GM12875 (cell line): ENCODE results near the gene LINC01488.

Experiments used
- H3K4me3 ChIP-seq: one replicate; pipeline ENCODE4 v1.5.1; 2011; ENCODE audit warnings: low read depth, low read length, control low read depth
- TF ChIP-seq, protein P1 (sequence below): IDR thresholded peaks from 2 replicates; pipeline ENCODE4 v1.5.1; 2011; ENCODE audit warnings: low read depth, mild to moderate bottlenecking, control low read depth, inconsistent platforms, low read length, moderate library complexity, borderline replicate concordance; ENCODE audit not compliant: insufficient read depth

LINC01488 gene

DNA sequence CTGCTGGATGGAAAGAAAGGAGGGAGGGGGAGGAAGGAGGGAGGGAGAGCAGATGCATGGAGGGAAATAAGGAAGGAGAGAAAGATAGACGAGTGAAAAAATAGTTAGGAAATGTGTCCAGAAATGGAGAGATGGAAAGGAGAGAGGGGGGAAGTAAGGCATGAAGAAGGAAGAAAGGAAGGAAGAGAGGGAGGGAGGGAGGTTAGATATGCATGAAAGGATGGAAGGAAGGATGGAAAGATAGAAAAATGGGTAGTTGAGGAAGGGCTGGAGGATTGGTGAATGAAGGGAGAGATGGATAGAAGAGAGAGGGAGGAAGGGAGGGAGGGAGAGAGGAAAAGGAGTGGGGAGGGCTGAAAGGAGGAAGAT lies 19.6 kb downstream of the LINC01488 start:
- no peak overlapping the region for H3K4me3 ChIP-seq
- TF ChIP-seq, protein P1, sequence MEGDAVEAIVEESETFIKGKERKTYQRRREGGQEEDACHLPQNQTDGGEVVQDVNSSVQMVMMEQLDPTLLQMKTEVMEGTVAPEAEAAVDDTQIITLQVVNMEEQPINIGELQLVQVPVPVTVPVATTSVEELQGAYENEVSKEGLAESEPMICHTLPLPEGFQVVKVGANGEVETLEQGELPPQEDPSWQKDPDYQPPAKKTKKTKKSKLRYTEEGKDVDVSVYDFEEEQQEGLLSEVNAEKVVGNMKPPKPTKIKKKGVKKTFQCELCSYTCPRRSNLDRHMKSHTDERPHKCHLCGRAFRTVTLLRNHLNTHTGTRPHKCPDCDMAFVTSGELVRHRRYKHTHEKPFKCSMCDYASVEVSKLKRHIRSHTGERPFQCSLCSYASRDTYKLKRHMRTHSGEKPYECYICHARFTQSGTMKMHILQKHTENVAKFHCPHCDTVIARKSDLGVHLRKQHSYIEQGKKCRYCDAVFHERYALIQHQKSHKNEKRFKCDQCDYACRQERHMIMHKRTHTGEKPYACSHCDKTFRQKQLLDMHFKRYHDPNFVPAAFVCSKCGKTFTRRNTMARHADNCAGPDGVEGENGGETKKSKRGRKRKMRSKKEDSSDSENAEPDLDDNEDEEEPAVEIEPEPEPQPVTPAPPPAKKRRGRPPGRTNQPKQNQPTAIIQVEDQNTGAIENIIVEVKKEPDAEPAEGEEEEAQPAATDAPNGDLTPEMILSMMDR: no peak

DNA sequence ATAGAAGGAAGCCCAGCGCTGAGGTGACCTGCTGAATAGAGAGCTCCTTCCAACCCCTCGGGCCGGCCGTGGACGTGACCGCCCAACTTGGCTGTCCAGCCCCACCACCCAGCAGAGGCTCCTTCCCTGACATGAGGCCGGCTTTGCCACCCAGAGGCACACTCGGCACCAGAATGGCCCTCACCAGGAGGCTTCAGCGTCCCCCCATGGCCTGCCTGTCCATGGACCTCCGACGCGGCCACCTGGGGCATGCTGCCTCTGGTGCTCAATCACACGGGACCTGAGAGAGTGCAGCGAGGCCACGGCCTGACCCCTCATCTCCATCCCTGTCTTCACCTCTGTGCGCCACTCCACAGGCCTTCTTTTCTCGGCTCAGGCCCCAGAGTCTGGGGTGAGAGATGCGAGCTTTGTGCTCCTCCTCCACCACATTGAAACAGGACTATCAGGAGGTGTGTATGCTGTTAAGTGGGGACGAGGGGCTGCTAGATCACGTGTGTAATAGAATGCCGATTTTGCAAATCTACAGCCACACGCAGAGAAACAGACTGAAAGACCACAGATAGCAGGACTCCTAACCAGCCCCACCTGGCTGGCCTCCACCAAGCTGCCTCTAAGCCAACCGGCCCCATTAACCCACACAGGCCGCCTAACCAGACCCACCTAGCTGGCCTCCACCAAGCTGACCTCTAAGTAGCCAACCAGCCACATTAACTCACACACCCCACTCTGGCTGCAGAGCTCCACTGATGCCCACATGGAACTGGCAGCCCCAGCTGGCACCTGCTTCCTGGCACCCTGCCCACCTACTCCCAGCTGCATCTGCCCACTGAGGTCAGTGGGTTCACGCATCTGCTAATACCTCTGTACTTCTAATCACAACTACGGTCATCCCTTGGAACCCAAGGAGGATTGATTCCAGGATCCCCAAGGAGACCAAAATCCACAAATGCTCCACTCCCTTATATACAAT lies 20.7 kb downstream of the LINC01488 start:
- no peak overlapping the region for H3K4me3 ChIP-seq
- TF ChIP-seq, protein P1: no peak

- H3K4me3 ChIP-seq: no peak overlapping the region
- TF ChIP-seq, protein P1: no peak
Measured at GRCh38 chr11:69504127-69504526, 22.7 kb downstream of the LINC01488 start.

- TF ChIP-seq, protein P1: no peak
- H3K4me3 ChIP-seq: no peak overlapping the region
Measured at GRCh38 chr11:69504576-69505335, 23.3 kb downstream of the LINC01488 start.

DNA sequence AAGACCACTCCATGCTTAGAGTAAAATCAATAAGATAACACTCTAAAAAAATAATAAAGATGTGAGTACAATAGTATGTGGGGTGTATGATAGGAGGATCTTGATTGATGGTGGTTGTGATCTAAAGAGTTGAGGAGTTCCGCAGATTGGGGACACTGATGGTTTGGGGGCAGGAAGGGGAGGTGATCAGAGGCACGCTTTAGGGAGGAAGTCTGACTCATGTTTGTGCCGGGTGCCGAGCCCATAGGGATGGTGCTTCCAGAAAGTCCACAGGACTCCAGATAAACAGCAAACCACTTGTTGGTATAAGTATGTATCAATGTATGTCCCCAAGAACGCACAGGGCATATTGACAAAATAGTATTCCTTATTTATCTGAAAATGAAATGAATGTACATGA lies 27.5 kb downstream of the LINC01488 start:
- TF ChIP-seq, protein P1: no peak
- no peak overlapping the region for H3K4me3 ChIP-seq

DNA sequence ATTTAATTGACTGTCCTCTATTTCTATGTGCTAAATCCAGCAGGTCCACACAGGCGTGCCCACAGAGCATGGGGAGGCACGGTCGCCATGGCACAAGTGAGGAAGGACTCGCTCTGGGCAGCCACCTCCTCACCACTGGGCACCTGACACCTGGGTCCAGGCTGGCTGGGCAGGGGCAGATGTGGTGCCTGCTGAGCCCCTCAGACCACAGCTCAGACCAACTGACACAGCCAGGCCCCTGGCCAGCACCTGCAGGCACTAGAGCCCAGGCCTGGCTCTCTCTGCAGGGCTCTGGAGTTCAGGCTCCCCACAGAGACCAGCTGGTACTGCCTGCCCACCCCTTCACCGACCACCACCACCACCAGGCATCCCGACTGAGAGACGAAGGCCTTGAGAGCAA lies 27.9 kb downstream of the LINC01488 start:
- TF ChIP-seq, protein P1: no peak
- no peak overlapping the region for H3K4me3 ChIP-seq
